ENCODE measurements around the gene XPR1.
A peak's percentile ranks its signal among the peaks of the same experiment; 100 is the strongest.

XPR1 gene

DNA sequence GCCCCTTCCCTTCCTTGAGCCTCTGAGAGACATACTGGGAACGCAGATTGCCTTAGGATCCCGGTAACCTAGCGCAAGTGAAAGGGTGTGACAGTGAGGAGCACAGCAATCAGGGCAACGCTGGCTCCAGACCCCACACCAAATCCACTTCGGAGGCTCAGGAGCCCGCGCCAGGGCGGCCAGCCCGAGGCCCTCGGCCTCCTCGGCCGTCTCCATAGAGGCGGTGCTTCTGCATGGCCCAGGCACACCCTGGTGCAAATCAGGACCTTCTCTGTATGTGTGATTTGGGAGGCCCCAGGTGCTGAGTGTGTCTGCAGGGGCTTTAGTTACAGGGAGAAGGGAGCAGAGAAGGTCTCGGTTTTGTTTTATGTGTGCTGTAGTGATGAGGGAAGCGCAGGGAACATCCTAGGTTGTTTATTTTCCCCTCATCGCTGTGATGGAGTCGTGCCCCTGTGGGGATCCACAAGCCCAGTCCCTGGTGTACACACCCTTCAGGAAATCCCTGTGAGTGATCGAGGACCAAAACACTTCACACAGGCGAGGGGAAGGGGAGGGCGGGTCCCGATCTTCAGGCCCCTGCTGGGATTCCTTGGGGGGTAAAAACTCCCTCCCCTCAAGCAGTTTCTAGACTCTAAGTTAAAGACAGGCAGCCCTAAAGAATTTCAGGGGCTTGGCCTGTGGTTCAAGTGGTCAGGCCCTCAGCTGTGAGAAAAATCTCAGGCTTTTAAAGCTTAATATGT is 290.2 kb downstream of the XPR1 start:
- Histone ChIP-seq H3K36me3 (ENCODE audit: control insufficient read depth, insufficient read depth, low read length) (no peaks in the 10 kb centered on the region), H3K18ac (ENCODE audit: low read length) (peak overlapping the region; percentile 4), H3K9ac (ENCODE audit: low read length) (peak overlapping the region; percentile 40), H2BK15ac (replicated peaks; ENCODE audit: low read depth) (no peak overlapping the region), H3K4me2 (ENCODE audit: low read length) (no peak overlapping the region), H2AK5ac (ENCODE audit: low read length) (no peak overlapping the region), H2BK5ac (ENCODE audit: low read length) (no peak overlapping the region), H3K56ac (ENCODE audit: low read length) (peak overlapping the region; percentile 78), H4K8ac (ENCODE audit: low read depth, low read length) (no peak overlapping the region), H3K27me3 (ENCODE audit: insufficient read depth, low read length, poor library complexity) (no peaks in the 10 kb centered on the region), H4K5ac (ENCODE audit: low read length) (no peak overlapping the region), H3K4ac (ENCODE audit: low read depth, low read length) (peak overlapping the region; percentile 46), H3K23ac (ENCODE audit: low read length) (no peak overlapping the region), H3K79me1 (ENCODE audit: low read length) (no peaks in the 10 kb centered on the region), H3K27ac (ENCODE audit: low read depth, low read length) (peak overlapping the region; percentile 37), H2BK120ac (ENCODE audit: low read depth, low read length) (no peak overlapping the region), H3K79me2 (ENCODE audit: control insufficient read depth, insufficient read depth, low read length) (no peaks in the 10 kb centered on the region), H3K4me1 (ENCODE audit: control insufficient read depth, low read depth, low read length) (peaks cover 29% of the 10 kb centered on the region), H3K4me3 (ENCODE audit: low read length) (no peak overlapping the region)
- no CpG with 5 or more reads among the region's 21 CpGs for WGBS (ENCODE audit: extremely low coverage, insufficient coverage, low lambda C conversion rate)
- DNase-seq = no peak

GRCh38 chr1:180922631-180923015 is 290.8 kb downstream of the XPR1 start:
- Histone ChIP-seq H3K9ac (ENCODE audit: low read length) (peak overlapping the region; percentile 19), H4K8ac (ENCODE audit: low read depth, low read length) (no peak overlapping the region), H3K4me1 (ENCODE audit: control insufficient read depth, low read depth, low read length) (peaks cover 29% of the 10 kb centered on the region), H2BK5ac (ENCODE audit: low read length) (peak overlapping the region; percentile 5), H3K79me1 (ENCODE audit: low read length) (no peaks in the 10 kb centered on the region), H2BK15ac (replicated peaks; ENCODE audit: low read depth) (no peak overlapping the region), H2BK120ac (ENCODE audit: low read depth, low read length) (no peak overlapping the region), H3K18ac (ENCODE audit: low read length) (peak overlapping the region; percentile 30), H2AK5ac (ENCODE audit: low read length) (no peak overlapping the region), H3K79me2 (ENCODE audit: control insufficient read depth, insufficient read depth, low read length) (no peaks in the 10 kb centered on the region), H3K56ac (ENCODE audit: low read length) (peak overlapping the region; percentile 28), H3K4ac (ENCODE audit: low read depth, low read length) (peak overlapping the region; percentile 58), H3K4me3 (ENCODE audit: low read length) (no peak overlapping the region), H4K5ac (ENCODE audit: low read length) (no peak overlapping the region), H3K27me3 (ENCODE audit: insufficient read depth, low read length, poor library complexity) (no peaks in the 10 kb centered on the region), H3K27ac (ENCODE audit: low read depth, low read length) (peak overlapping the region; percentile 27), H3K23ac (ENCODE audit: low read length) (no peak overlapping the region), H3K4me2 (ENCODE audit: low read length) (no peak overlapping the region), H3K36me3 (ENCODE audit: control insufficient read depth, insufficient read depth, low read length) (no peaks in the 10 kb centered on the region)
- WGBS (ENCODE audit: extremely low coverage, insufficient coverage, low lambda C conversion rate) = no CpG with 5 or more reads among the region's 8 CpGs
- DNase-seq = no peak

- Histone ChIP-seq H3K36me3 (ENCODE audit: control insufficient read depth, insufficient read depth, low read length) (no peaks in the 10 kb centered on the region), H3K56ac (ENCODE audit: low read length) (peak overlapping the region; percentile 61), H3K4ac (ENCODE audit: low read depth, low read length) (no peak overlapping the region), H4K5ac (ENCODE audit: low read length) (no peak overlapping the region), H3K79me2 (ENCODE audit: control insufficient read depth, insufficient read depth, low read length) (no peaks in the 10 kb centered on the region), H3K4me3 (ENCODE audit: low read length) (no peak overlapping the region), H2AK5ac (ENCODE audit: low read length) (peak overlapping the region; percentile 68), H3K23ac (ENCODE audit: low read length) (peak overlapping the region; percentile 15), H3K9ac (ENCODE audit: low read length) (peak overlapping the region; percentile 39), H2BK120ac (ENCODE audit: low read depth, low read length) (no peak overlapping the region), H3K27ac (ENCODE audit: low read depth, low read length) (peak overlapping the region; percentile 75), H3K79me1 (ENCODE audit: low read length) (no peaks in the 10 kb centered on the region), H4K8ac (ENCODE audit: low read depth, low read length) (no peak overlapping the region), H3K18ac (ENCODE audit: low read length) (peak overlapping the region; percentile 30), H2BK5ac (ENCODE audit: low read length) (peak overlapping the region; percentile 31), H3K27me3 (ENCODE audit: insufficient read depth, low read length, poor library complexity) (no peaks in the 10 kb centered on the region), H3K4me1 (ENCODE audit: control insufficient read depth, low read depth, low read length) (peaks cover 29% of the 10 kb centered on the region), H2BK15ac (replicated peaks; ENCODE audit: low read depth) (no peak overlapping the region), H3K4me2 (ENCODE audit: low read length) (peak overlapping the region; percentile 68)
- peak; percentile 99 for DNase-seq
- WGBS (ENCODE audit: extremely low coverage, insufficient coverage, low lambda C conversion rate) = no CpG with 5 or more reads among the region's 13 CpGs
These were observed 291.4 kb downstream of the XPR1 start for GRCh38 chr1:180923021-180923841.

DNA sequence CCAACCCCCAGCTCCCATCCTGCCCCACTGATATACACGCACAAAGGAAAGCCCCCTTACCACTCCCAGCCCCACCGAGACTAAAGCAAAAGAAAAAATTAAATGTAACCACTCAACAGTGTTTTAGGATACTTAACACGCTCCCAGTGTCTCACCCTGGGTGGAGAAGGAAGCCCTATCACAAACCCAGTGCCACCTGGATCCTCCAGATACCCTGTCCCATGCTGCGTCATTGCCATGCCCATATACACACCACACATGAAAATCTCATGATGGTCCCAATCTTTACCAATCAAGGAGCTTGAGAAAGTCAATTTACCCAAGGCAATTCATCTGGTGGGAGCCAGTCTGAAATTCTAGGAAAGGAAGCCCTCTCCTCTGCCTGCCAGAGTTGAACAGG is 292.1 kb downstream of the XPR1 start:
- WGBS (ENCODE audit: extremely low coverage, insufficient coverage, low lambda C conversion rate) = no CpG with 5 or more reads among the region's 4 CpGs
- H3K9ac ChIP-seq (ENCODE audit: low read length) = no peak overlapping the region
- no peak overlapping the region for H4K8ac ChIP-seq (ENCODE audit: low read depth, low read length)
- H3K79me1 ChIP-seq (ENCODE audit: low read length) = no peaks in the 10 kb centered on the region
- peak overlapping the region; percentile 94 for H2AK5ac ChIP-seq (ENCODE audit: low read length)
- no peak overlapping the region for H2BK15ac ChIP-seq (replicated peaks; ENCODE audit: low read depth)
- H3K18ac ChIP-seq (ENCODE audit: low read length) = peak overlapping the region; percentile 16
- no peak for DNase-seq
- no peak overlapping the region for H3K4me2 ChIP-seq (ENCODE audit: low read length)
- H3K4ac ChIP-seq (ENCODE audit: low read depth, low read length) = no peak overlapping the region
- H2BK5ac ChIP-seq (ENCODE audit: low read length) = peak overlapping the region; percentile 31
- no peaks in the 10 kb centered on the region for H3K27me3 ChIP-seq (ENCODE audit: insufficient read depth, low read length, poor library complexity)
- H3K23ac ChIP-seq (ENCODE audit: low read length) = peak overlapping the region; percentile 15
- H3K79me2 ChIP-seq (ENCODE audit: control insufficient read depth, insufficient read depth, low read length) = no peaks in the 10 kb centered on the region
- H3K4me1 ChIP-seq (ENCODE audit: control insufficient read depth, low read depth, low read length) = peaks cover 29% of the 10 kb centered on the region
- H4K5ac ChIP-seq (ENCODE audit: low read length) = no peak overlapping the region
- H3K56ac ChIP-seq (ENCODE audit: low read length) = peak overlapping the region; percentile 61
- H3K4me3 ChIP-seq (ENCODE audit: low read length) = no peak overlapping the region
- peak overlapping the region; percentile 75 for H3K27ac ChIP-seq (ENCODE audit: low read depth, low read length)
- H3K36me3 ChIP-seq (ENCODE audit: control insufficient read depth, insufficient read depth, low read length) = no peaks in the 10 kb centered on the region
- no peak overlapping the region for H2BK120ac ChIP-seq (ENCODE audit: low read depth, low read length)

- no peaks in the 10 kb centered on the region for H3K27me3 ChIP-seq (ENCODE audit: insufficient read depth, low read length, poor library complexity)
- peaks cover 29% of the 10 kb centered on the region for H3K4me1 ChIP-seq (ENCODE audit: control insufficient read depth, low read depth, low read length)
- H4K8ac ChIP-seq (ENCODE audit: low read depth, low read length) = no peak overlapping the region
- no peak overlapping the region for H2BK15ac ChIP-seq (replicated peaks; ENCODE audit: low read depth)
- no peak overlapping the region for H3K4ac ChIP-seq (ENCODE audit: low read depth, low read length)
- no CpG with 5 or more reads among the region's 2 CpGs for whole genome bisulfite sequencing (ENCODE audit: extremely low coverage, insufficient coverage, low lambda C conversion rate)
- H3K79me2 ChIP-seq (ENCODE audit: control insufficient read depth, insufficient read depth, low read length) = no peaks in the 10 kb centered on the region
- no peak overlapping the region for H3K4me3 ChIP-seq (ENCODE audit: low read length)
- peak overlapping the region; percentile 81 for H3K23ac ChIP-seq (ENCODE audit: low read length)
- H3K9ac ChIP-seq (ENCODE audit: low read length) = no peak overlapping the region
- H2AK5ac ChIP-seq (ENCODE audit: low read length) = no peak overlapping the region
- H2BK5ac ChIP-seq (ENCODE audit: low read length) = no peak overlapping the region
- H3K56ac ChIP-seq (ENCODE audit: low read length) = no peak overlapping the region
- no peaks in the 10 kb centered on the region for H3K79me1 ChIP-seq (ENCODE audit: low read length)
- H3K4me2 ChIP-seq (ENCODE audit: low read length) = no peak overlapping the region
- H3K18ac ChIP-seq (ENCODE audit: low read length) = no peak overlapping the region
- no peaks in the 10 kb centered on the region for H3K36me3 ChIP-seq (ENCODE audit: control insufficient read depth, insufficient read depth, low read length)
- H3K27ac ChIP-seq (ENCODE audit: low read depth, low read length) = no peak overlapping the region
- H4K5ac ChIP-seq (ENCODE audit: low read length) = no peak overlapping the region
- H2BK120ac ChIP-seq (ENCODE audit: low read depth, low read length) = no peak overlapping the region
- DNase-seq = no peak
These were observed 293.1 kb downstream of the XPR1 start for GRCh38 chr1:180924939-180925338.

Data from mesendoderm (in vitro differentiated cells).